ENCODE results near the gene DYRK1A.
"Not testable (repeated sequence)": the region's sequence is repeated elsewhere in the genome, so short reads cannot be mapped to it uniquely, and the experiment has no call there.

The DYRK1A gene

GRCh38 chr21:37366482-37367316, at the start of gene DYRK1A:
DYRK1A (plus strand) TSS chr21:37366773; CDS start chr21:37420375, 53,602 bp downstream.
- peak within 1 kb of the TSS; percentile 100 for H3K27ac ChIP-seq
- no peak; the same call in 1 of the 2 replicates for TF ChIP-seq CTCF (conservative IDR thresholded peaks at IDR 0.05)

GRCh38 chr21:37319551-37319950, 47.0 kb upstream of the DYRK1A start:
- no peak overlapping the region for H3K27ac ChIP-seq
- TF ChIP-seq CTCF (conservative IDR thresholded peaks at IDR 0.05), result no peak

GRCh38 chr21:37322084-37322483, 44.5 kb upstream of the DYRK1A start:
- no peak for TF ChIP-seq CTCF (conservative IDR thresholded peaks at IDR 0.05)
- no peak overlapping the region for H3K27ac ChIP-seq

DNA sequence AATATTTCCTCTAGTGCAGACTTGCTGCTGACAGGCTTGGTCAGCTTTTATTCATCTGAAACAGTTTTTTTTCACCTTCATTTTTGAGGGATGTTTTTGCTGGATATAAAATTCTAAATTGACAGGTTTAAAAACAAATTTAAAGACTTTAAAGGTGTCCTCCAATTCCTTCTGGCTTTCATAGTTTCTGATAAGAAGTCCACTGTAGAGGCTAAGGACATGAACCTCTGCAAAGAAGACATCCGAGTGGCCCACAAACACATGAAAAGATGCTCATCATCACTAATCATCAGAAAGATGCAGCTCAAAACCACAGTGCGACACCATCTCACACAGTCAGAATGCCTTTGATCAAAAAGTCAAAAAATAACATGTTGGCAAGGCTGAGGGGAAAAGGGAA, 42.0 kb upstream of the DYRK1A start:
- H3K27ac ChIP-seq, result no peak overlapping the region
- TF ChIP-seq CTCF (conservative IDR thresholded peaks at IDR 0.05), result no peak

GRCh38 chr21:37328147-37328546, 38.4 kb upstream of the DYRK1A start:
- not testable (repeated sequence) for H3K27ac ChIP-seq

DNA sequence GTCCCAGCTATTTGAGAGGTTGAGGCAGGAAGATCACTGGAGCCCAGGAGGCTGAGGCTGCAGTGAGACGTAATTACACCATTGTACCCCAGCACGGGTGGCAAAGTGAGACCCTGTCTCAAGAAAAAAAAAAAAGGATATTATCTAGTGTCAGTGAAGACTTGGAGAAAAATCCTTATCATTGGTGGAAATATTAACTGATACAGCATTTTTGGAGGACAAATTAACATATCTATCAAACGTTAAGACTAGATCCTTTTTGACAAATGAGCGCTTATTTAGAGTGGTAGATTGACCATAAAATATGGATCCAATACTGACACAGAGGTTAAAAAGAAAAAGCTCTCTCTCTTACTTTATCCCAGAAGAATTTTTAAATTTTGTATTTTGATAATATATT, 35.2 kb upstream of the DYRK1A start:
- no peak for TF ChIP-seq CTCF (conservative IDR thresholded peaks at IDR 0.05)
- no peak overlapping the region for H3K27ac ChIP-seq

DNA sequence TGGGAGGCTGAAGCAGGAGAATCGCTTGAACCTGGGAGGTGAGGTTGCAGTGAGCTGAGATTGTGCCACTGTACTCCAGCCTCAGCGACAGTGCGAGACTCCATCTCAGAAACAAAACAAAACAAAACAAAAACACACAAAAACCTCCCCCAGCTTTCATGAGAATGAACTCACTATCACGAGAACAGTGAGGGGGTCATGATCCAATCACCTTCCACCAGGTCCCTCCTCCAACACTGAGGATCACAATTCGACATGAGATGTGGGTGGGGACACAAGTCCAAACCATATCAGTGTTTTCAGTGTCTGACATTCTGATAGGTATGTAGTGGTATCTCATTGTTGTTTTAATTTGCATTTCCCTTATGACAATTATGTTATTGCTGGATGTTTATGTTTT, 31.5 kb upstream of the DYRK1A start:
- no peak overlapping the region for H3K27ac ChIP-seq
- TF ChIP-seq CTCF (conservative IDR thresholded peaks at IDR 0.05), result no peak

- TF ChIP-seq CTCF (conservative IDR thresholded peaks at IDR 0.05), result no peak
- H3K27ac ChIP-seq, result no peak overlapping the region
Observed at GRCh38 chr21:37337179-37337578, 29.4 kb upstream of the DYRK1A start.

Measured in VCaP (cell line).